Measurements from ENCODE around the gene PTPRD. TPM values are rescaled to one million over a fixed set of nuclear protein-coding genes. Genes with fewer than 3 reads are reported as not detected.

The PTPRD gene
- total and polyA plus RNA-seq, 9 of the 15 experiments (the other 6 are each of a cell fraction or from before 2014, with no cell fraction given), result 0.11 TPM; not detected in 8

- no peak overlapping the region for H3K4me2 ChIP-seq (ENCODE audit: insufficient read depth, low read length)
- H3K9me1 ChIP-seq (ENCODE audit: control insufficient read depth, insufficient read depth, low read length), result no peaks in the 10 kb centered on the region
- intact Hi-C loops (cut with micrococcal nuclease), result no loop called here
- no TSS peak for BruUV-seq (replicated peaks)
- no peak overlapping the region for H2AFZ ChIP-seq (ENCODE audit: low read depth, low read length)
- H3K27me3 ChIP-seq (ENCODE audit: control insufficient read depth in 2 of 2, insufficient read depth in 2 of 2, low read length in 2 of 2), result no peaks in the 10 kb centered on the region
- no peaks in the 10 kb centered on the region for H3K9me3 ChIP-seq (replicated peaks; ENCODE audit: control insufficient read depth, insufficient read depth, low read depth, low read length)
- no peak overlapping the region for H3K27ac ChIP-seq (ENCODE audit: extremely low read depth, low read depth, low read length)
- no peaks in the 10 kb centered on the region for H4K20me1 ChIP-seq (replicated peaks; ENCODE audit: control insufficient read depth, insufficient read depth, low read length)
- FAIRE-seq (no peak), DNase-seq (ENCODE audit: extremely low read depth in 1 of 4, low spot score in 3 of 4) (no peak), ATAC-seq (no peak)
- ChIA-PET CTCF (ENCODE audit: low intra/inter-chr PET ratio) (no interaction called here), POLR2A (no interaction called here)
- no peak overlapping the region for H3K9ac ChIP-seq (ENCODE audit: insufficient read depth in 1 of 2, low read depth in 2 of 2, low read length in 2 of 2)
- in situ Hi-C loops (cut with MboI), result no loop called here
- TF ChIP-seq MBD2 (IDR thresholded peaks at IDR 0.05; ENCODE audit: borderline replicate concordance, low read depth), result no peak
- TF ChIP-seq PRDM10 (IDR thresholded peaks at IDR 0.05; ENCODE audit: partially characterized antibody), result no peak
- TF ChIP-seq ZNF589 (CRISPR knock-in tag; IDR thresholded peaks at IDR 0.05; ENCODE audit: low read depth), result no peak
- no peak for TF ChIP-seq ZNF24 (IDR thresholded peaks at IDR 0.05)
- no peak for TF ChIP-seq ASH1L (IDR thresholded peaks at IDR 0.05; ENCODE audit: borderline replicate concordance, low read depth, partially characterized antibody)
- TF ChIP-seq GABPA (tag; conservative IDR thresholded peaks at IDR 0.05; ENCODE audit: low read depth), result no peak
- TF ChIP-seq ZNF318 (IDR thresholded peaks at IDR 0.05; ENCODE audit: borderline replicate concordance in 1 of 2, low read depth in 1 of 2), result no peak
- no peak for TF ChIP-seq CBFB (CRISPR knock-in tag; IDR thresholded peaks at IDR 0.05)
- TF ChIP-seq NFE2 (IDR thresholded peaks at IDR 0.05; ENCODE audit: low read depth), result no peak
- no peak for TF ChIP-seq MTA1 (IDR thresholded peaks at IDR 0.05; ENCODE audit: borderline replicate concordance)
- TF ChIP-seq PHF21A (IDR thresholded peaks at IDR 0.05; ENCODE audit: borderline replicate concordance, low read depth), result no peak
- TF ChIP-seq ZBTB17 (CRISPR knock-in tag; IDR thresholded peaks at IDR 0.05), result no peak
- TF ChIP-seq ZNF175 (CRISPR knock-in tag; IDR thresholded peaks at IDR 0.05; ENCODE audit: low read depth), result no peak
- no peaks in the 10 kb centered on the region for H3K36me3 ChIP-seq (ENCODE audit: control insufficient read depth, insufficient read depth, low read length)
- 0% methylated on average over 3 of the region's 3 CpGs for WGBS (ENCODE audit: insufficient coverage, low coverage, missing lambda C conversion rate)
- H3K4me3 ChIP-seq, result no peak overlapping the region
- H3K4me1 ChIP-seq (replicated peaks in 1 of 2; ENCODE audit: control insufficient read depth in 2 of 2, insufficient read depth in 2 of 2, low read length in 2 of 2), result no peaks in the 10 kb centered on the region
- no peaks in the 10 kb centered on the region for H3K79me2 ChIP-seq (ENCODE audit: control insufficient read depth, insufficient read depth, low read length)
Observed at GRCh38 chr9:8668231-8668630, 1944.6 kb downstream of the PTPRD start.
